NK-92 treated with Interleukin-12 subunit alpha and Interleukin-12 subunit beta, amount 100 ng/mL, for 24 hours (cell line): ENCODE data around the gene TUT7.
"Not testable (repeated sequence)": the region's sequence is repeated elsewhere in the genome, so short reads cannot be mapped to it uniquely, and the experiment has no call there.

Experiments
- DNase-seq: peaks from one replicate; lab custom pipeline; 2025; lab: John Stamatoyannopoulos, UW

The TUT7 gene

GRCh38 chr9:86303316-86303975 is 50.8 kb downstream of the TUT7 start:
- DNase-seq, result no peak

- no peak for DNase-seq
These were observed 52.5 kb downstream of the TUT7 start for GRCh38 chr9:86301686-86302085.

- no peak for DNase-seq
These were observed 53.5 kb downstream of the TUT7 start for GRCh38 chr9:86300701-86301100.

GRCh38 chr9:86298873-86299272 is 55.3 kb downstream of the TUT7 start:
- DNase-seq, result no peak

GRCh38 chr9:86290341-86290740 is 63.9 kb downstream of the TUT7 start:
- DNase-seq, result not testable (repeated sequence)

GRCh38 chr9:86288499-86289198 is 65.6 kb downstream of the TUT7 start:
- DNase-seq, result no peak

GRCh38 chr9:86287013-86287412 is 67.2 kb downstream of the TUT7 start:
- DNase-seq, result no peak

GRCh38 chr9:86286278-86286677 is 67.9 kb downstream of the TUT7 start:
- no peak for DNase-seq

- no peak for DNase-seq
These were observed 68.9 kb downstream of the TUT7 start for GRCh38 chr9:86285261-86285660.

GRCh38 chr9:86282979-86283535 is 71.2 kb downstream of the TUT7 start:
- DNase-seq, result peak; percentile 51

GRCh38 chr9:86282077-86282978 is 71.9 kb downstream of the TUT7 start, which contains the start of gene ISCA1:
TSS of gene ISCA1 (minus strand) at chr9:86282538. CDS start at chr9:86282458, 80 bp downstream.
- peak; percentile 95 for DNase-seq

- no peak for DNase-seq
These were observed 72.6 kb downstream of the TUT7 start for GRCh38 chr9:86281593-86282076.

GRCh38 chr9:86280580-86280979 is 73.6 kb downstream of the TUT7 start:
- DNase-seq, result no peak

- no peak for DNase-seq
These were observed 74.4 kb downstream of the TUT7 start for GRCh38 chr9:86279839-86280238.

GRCh38 chr9:86277072-86277471 is 77.1 kb downstream of the TUT7 start:
- DNase-seq, result no peak

- no peak for DNase-seq
These were observed 78.2 kb downstream of the TUT7 start for GRCh38 chr9:86275962-86276361.

- no peak for DNase-seq
These were observed 79.2 kb downstream of the TUT7 start for GRCh38 chr9:86274821-86275643.

- DNase-seq, result no peak
These were observed 82.0 kb downstream of the TUT7 start for GRCh38 chr9:86272221-86272620.

GRCh38 chr9:86263876-86264275 is 90.3 kb downstream of the TUT7 start:
- DNase-seq, result no peak

GRCh38 chr9:86262492-86262891 is 91.7 kb downstream of the TUT7 start:
- no peak for DNase-seq

GRCh38 chr9:86259557-86259956 is 94.7 kb downstream of the TUT7 start, which contains the start of gene C9orf153:
TSS of gene C9orf153 (minus strand) at chr9:86259657. CDS start at chr9:86229603, 30,054 bp downstream.
- DNase-seq, result no peak
